HG03039 (cell line): ENCODE data around the gene PABPC1L.

Source experiments
- ATAC-seq: cut with Tn5 transposase; IDR thresholded peaks from one replicate; pipeline ENCODE4 v1.9.1; 2021; ENCODE audit warnings: mild to moderate bottlenecking, moderate library complexity; ENCODE audit not compliant: unreplicated experiment

The PABPC1L gene

GRCh38 chr20:44900231-44900854, 9.5 kb upstream of the PABPC1L start:
- no peak for ATAC-seq

GRCh38 chr20:44901974-44902373, 7.9 kb upstream of the PABPC1L start:
- ATAC-seq: no peak

- ATAC-seq: no peak
Measured at GRCh38 chr20:44904377-44904776, 5.5 kb upstream of the PABPC1L start.

DNA sequence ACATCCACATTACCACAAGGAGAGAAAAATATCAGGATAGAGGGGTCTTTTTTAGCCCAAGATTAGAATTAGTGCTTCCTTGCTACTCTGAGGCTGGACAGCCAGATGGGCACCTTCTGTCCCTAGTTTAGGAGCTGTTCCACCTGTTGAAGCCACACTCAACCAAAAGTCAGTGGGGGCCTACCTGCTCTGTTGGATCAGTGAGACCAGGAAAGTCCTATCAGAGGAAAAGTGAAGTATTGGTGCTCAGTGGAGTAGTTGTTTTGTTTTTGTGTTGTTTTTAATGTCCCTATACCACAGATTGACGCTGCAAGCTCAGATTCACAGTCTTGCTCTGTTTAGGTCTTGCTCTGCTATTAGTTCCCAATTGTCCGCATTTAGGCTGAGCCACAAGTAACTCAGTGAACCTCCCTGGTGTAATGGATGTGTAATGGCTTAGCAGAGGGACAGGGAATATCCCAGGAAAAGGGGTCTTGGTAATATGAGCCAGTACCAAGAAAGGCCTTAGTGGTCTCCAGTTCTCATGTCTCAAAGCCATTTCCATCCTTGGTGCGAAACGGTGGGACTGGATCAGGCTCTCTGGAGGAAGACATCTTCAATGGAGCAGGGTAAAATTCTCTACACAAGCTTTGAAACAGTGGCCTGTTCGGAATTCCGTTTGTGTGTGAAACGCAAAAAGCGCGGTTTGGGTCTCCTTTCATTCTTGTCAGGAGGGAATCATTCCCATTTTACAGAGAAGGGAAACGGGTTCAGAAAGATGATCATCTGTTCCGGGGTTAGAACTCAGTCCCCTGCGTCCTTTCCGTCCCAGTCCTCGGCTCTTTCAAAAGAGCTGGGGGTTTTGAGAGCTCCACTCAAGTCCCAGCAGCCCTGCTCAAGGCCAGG, 631 bp upstream of the PABPC1L start:
- no peak for ATAC-seq

- no peak for ATAC-seq
Measured at GRCh38 chr20:44910690-44911262, 916 bp downstream of the PABPC1L start.

- ATAC-seq: no peak
Measured at GRCh38 chr20:44911264-44911921, 1.5 kb downstream of the PABPC1L start.

DNA sequence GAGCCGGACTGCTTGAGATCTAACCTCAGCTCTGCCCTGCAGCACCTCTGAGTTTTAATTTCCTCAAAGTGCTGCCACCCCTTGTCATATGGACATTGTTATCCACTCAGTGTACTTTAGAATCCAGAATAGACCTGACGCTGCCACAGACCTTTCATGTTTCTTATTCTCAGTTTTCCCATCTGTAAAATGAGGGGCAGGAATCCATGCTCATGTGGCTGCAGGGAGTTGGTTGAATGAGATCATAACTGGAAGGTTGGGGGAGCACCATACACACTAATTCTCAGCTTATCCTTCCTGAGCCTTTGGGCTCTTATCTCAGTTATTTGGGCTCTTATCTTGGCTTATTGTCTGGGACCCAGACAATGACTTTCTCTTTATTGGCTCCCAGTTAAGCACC, 2.3 kb downstream of the PABPC1L start:
- no peak for ATAC-seq

- ATAC-seq: no peak
Measured at GRCh38 chr20:44914924-44915323, 5.1 kb downstream of the PABPC1L start.

GRCh38 chr20:44916586-44916985, 6.7 kb downstream of the PABPC1L start:
- no peak for ATAC-seq

DNA sequence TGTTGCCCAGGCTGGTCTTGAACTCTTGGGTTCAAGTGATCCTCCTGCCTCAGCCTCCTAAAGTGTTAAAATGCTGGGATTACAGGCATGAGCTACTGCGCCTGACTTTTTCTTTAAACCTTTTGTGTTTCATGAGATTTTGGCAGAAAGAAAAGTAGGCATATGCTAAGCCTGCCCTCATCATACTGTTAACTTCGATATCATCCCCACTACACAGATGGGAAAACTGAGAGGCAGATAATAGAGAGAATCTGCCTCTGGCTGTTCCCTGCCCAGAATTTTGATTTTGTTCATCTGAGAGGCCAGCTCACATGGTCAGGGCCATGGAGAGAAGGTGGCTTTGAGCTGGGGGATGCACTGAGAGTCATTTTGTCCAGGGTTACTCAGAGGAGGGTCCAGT, 7.5 kb downstream of the PABPC1L start:
- ATAC-seq: no peak

DNA sequence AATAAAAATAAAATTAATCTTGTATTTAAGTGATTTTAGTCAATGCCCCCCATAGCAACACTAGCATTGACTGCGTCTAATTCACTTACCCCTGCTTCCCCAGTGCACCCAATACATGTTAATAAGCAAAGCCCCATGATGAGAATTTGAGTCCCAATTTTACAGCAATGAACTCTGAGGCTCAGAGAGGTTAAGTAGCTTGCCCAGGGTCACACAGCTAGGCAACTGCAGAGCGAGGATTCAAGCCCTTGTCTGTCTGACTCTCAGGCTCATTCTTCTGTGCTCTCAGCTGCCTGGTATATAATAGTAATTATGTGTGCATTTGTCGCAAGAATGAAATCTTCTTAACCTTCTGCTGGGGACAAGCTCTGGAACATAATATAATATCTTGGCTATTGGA, 8.5 kb downstream of the PABPC1L start:
- no peak for ATAC-seq

- ATAC-seq: no peak
Measured at GRCh38 chr20:44918761-44919160, 8.9 kb downstream of the PABPC1L start.

DNA sequence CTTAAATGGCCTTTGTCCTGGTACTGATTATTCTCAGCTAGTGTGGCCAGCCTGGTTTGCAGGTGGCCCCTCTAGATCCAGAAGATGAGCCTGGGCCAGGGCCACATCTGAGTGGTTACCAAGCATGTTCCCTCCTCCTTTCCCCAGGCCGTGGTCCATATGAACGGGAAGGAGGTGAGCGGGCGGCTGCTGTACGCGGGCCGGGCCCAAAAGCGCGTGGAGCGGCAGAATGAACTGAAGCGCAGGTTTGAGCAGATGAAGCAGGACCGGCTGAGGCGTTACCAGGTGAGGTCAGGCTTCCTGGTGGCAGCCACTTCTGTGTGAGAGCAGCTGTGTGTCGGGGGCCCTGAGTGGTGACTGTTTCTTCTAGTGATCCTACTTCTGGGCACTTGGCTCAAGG, 11.6 kb downstream of the PABPC1L start:
- ATAC-seq: no peak

- no peak for ATAC-seq
Measured at GRCh38 chr20:44924541-44924940, 14.7 kb downstream of the PABPC1L start.

GRCh38 chr20:44928595-44928994, 18.7 kb downstream of the PABPC1L start:
- no peak for ATAC-seq

GRCh38 chr20:44930517-44931168, 20.8 kb downstream of the PABPC1L start:
- ATAC-seq: no peak

GRCh38 chr20:44931911-44932310, 22.1 kb downstream of the PABPC1L start:
- no peak for ATAC-seq

GRCh38 chr20:44932916-44933315, 23.1 kb downstream of the PABPC1L start:
- no peak for ATAC-seq

DNA sequence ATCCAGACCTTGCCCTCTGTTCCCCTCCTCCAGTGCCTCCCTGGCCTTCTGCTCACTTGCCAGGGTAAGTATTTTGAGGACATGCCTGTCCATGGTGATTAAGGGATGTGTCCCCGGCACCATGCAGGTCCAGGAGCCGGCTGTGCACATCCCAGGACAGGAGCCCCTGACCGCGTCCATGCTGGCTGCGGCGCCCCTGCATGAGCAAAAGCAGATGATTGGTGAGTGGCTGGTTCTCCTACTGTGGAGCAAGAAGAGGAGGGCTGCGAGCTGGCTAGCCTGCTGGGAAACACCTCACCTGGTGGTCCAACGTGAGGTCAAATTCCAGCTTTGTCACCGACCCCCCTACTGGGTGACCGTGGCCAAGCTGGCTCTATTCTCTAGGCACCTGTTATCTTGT, 26.6 kb downstream of the PABPC1L start:
- ATAC-seq: no peak

GRCh38 chr20:44938637-44939036, 28.8 kb downstream of the PABPC1L start:
- no peak for ATAC-seq

DNA sequence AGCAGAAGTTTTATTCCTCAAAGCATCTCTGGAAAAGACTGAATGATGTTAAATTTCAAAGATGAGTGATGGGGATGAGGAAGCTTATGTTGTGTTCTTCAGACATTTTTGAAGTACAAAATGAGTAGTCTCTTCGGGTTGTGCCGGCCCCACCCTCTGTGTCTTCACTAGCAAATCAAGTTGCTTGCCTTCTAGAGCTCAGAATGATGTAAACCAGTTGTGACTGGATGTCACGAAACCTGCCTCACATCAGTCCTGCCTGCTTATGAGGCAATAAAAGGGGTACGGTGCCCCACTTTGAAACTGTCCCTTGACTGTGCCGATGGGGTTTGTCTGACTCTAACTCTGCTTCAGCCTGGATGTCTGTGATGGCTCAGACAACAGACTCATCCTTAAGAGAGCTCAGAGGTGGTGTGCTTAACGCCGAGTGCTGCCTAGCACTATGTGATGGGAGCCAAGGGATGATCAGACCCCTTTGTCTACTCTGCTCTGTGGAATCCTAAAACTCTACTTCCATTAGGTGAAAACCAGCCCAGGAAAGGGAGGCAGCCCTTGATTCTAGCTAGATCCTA, 31.3 kb downstream of the PABPC1L start:
- no peak for ATAC-seq
